DND-41 (cell line): ENCODE measurements around the gene KCNG1.

Source experiments
- ATAC-seq: fragments of 200-7000 bp; cut with Tn5 transposase; 3 replicates; pipeline ENCODE4 v1.9.1; 2021; ENCODE audit warnings: low read depth; ENCODE audit not compliant: insufficient read depth
- DNase-seq: peaks from one replicate; pipeline ENCODE4 v3.0.0-alpha.2; 2020
- H2AFZ ChIP-seq: 2 replicates; pipeline ENCODE4 v1.6.0; 2012; ENCODE audit warnings: low read depth, low read length
- H3K27ac ChIP-seq: 2 replicates; pipeline ENCODE4 v1.5.1; 2012; ENCODE audit warnings: low read length, inconsistent platforms
- H3K27me3 ChIP-seq: fragments of 200-600 bp; sonication (generic); 2 replicates; pipeline ENCODE4 v1.6.0; 2012; ENCODE audit warnings: low read length, mild to moderate bottlenecking, inconsistent platforms; ENCODE audit not compliant: insufficient read depth, poor library complexity
- H3K36me3 ChIP-seq: 2 replicates; pipeline ENCODE4 v1.5.1; 2012; ENCODE audit warnings: low read length, inconsistent platforms; ENCODE audit not compliant: insufficient read depth
- H3K4me1 ChIP-seq: 2 replicates; pipeline ENCODE4 v1.5.1; 2012; ENCODE audit warnings: mild to moderate bottlenecking, low read length; ENCODE audit not compliant: insufficient read depth
- H3K4me2 ChIP-seq: 2 replicates; pipeline ENCODE4 v1.6.0; 2012; ENCODE audit warnings: mild to moderate bottlenecking, moderate library complexity, low read length, inconsistent platforms; ENCODE audit not compliant: insufficient read depth
- H3K4me3 ChIP-seq, 2 experiments: fragments of 200-600 bp in 1 of 2; shearing (Covaris generic) in 1 of 2; 2 replicates each; pipeline ENCODE4 v1.5.1; 2012 to 2016; ENCODE audit warnings: inconsistent platforms in 2 of 2, low read length in 2 of 2, mild to moderate bottlenecking in 2 of 2, low read depth in 1 of 2, moderate library complexity in 1 of 2
- H3K79me2 ChIP-seq: 2 replicates; pipeline ENCODE4 v1.6.0; 2012; ENCODE audit warnings: low read length, inconsistent platforms; ENCODE audit not compliant: insufficient read depth
- H3K9ac ChIP-seq: 2 replicates; pipeline ENCODE4 v1.6.0; 2012; ENCODE audit warnings: low read depth, mild to moderate bottlenecking, inconsistent platforms, low read length, moderate library complexity
- H3K9me3 ChIP-seq: 2 replicates; pipeline ENCODE4 v1.5.1; 2012; ENCODE audit warnings: low read length, moderate library complexity, mild to moderate bottlenecking, inconsistent platforms; ENCODE audit not compliant: insufficient read depth, severe bottlenecking
- H4K20me1 ChIP-seq: 2 replicates; pipeline ENCODE4 v1.6.0; 2012; ENCODE audit warnings: low read length; ENCODE audit not compliant: insufficient read depth
- EZH2 ChIP-seq: IDR thresholded peaks from 3 replicates; pipeline ENCODE4 v1.6.1; 2012; ENCODE audit warnings: borderline replicate concordance, low read depth, mild to moderate bottlenecking, moderate library complexity, low read length, inconsistent platforms; ENCODE audit not compliant: severe bottlenecking
- TF ChIP-seq, protein P1 (sequence below): IDR thresholded peaks from 2 replicates; pipeline ENCODE4 v1.5.1; 2012; ENCODE audit warnings: borderline replicate concordance, low read length, moderate library complexity, mild to moderate bottlenecking; ENCODE audit not compliant: poor library complexity, severe bottlenecking; ENCODE audit errors: extremely low read depth

The KCNG1 gene

DNA sequence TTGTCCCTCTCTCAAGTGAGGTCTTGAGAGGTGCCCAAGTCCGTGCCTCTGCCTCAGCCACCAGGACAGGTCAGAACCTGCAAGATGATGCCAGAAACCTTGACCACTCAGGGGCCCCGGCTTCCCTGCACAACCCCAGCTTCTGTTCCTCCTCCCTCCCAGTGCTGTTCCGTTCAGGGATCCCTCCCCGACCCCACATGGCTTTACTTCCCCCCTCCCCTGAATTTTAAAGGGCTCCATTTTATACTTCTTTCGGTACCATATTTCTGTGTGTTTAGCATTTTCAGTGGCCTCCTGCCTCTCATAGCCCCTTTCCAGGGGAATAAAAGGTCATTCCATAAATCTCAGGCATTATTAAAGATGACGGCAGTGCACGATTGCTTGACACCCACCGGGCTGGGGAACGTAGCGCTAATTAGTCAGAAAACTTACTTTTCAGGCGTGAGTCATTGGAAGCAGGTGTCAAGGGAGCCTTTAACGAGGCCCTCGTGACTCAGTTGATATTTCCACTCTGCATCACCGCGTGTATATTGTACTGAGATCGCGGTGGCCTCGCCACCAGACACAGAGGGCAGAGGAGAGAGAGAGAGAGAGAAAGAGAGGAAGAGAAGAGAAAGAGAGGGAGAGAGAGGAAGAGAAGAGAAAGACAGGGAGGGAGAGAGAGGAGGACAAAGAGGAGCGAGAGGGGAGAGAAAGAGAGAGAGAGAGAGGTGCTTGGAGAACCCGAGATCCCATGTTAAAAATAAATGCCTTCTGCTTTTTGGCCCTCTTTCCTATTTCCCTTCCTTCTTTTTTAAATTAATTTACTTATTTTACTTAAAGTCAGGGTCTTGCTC is 21.3 kb downstream of the KCNG1 start:
- ATAC-seq (no peak), DNase-seq (no peak)
- Histone ChIP-seq H3K79me2 (no peaks in the 10 kb centered on the region), H3K4me3 (no peak overlapping the region), H3K4me1 (no peaks in the 10 kb centered on the region), H4K20me1 (peaks cover 8% of the 10 kb centered on the region; the same call in 1 of the 2 replicates), H3K9me3 (no peaks in the 10 kb centered on the region), H2AFZ (no peak overlapping the region), H3K27ac (no peak overlapping the region), H3K4me2 (no peak overlapping the region), H3K36me3 (no peaks in the 10 kb centered on the region), H3K9ac (no peak overlapping the region), H3K27me3 (peaks cover 56% of the 10 kb centered on the region)
- TF ChIP-seq EZH2: no peak
- TF ChIP-seq, protein P1, sequence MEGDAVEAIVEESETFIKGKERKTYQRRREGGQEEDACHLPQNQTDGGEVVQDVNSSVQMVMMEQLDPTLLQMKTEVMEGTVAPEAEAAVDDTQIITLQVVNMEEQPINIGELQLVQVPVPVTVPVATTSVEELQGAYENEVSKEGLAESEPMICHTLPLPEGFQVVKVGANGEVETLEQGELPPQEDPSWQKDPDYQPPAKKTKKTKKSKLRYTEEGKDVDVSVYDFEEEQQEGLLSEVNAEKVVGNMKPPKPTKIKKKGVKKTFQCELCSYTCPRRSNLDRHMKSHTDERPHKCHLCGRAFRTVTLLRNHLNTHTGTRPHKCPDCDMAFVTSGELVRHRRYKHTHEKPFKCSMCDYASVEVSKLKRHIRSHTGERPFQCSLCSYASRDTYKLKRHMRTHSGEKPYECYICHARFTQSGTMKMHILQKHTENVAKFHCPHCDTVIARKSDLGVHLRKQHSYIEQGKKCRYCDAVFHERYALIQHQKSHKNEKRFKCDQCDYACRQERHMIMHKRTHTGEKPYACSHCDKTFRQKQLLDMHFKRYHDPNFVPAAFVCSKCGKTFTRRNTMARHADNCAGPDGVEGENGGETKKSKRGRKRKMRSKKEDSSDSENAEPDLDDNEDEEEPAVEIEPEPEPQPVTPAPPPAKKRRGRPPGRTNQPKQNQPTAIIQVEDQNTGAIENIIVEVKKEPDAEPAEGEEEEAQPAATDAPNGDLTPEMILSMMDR: no peak

DNA sequence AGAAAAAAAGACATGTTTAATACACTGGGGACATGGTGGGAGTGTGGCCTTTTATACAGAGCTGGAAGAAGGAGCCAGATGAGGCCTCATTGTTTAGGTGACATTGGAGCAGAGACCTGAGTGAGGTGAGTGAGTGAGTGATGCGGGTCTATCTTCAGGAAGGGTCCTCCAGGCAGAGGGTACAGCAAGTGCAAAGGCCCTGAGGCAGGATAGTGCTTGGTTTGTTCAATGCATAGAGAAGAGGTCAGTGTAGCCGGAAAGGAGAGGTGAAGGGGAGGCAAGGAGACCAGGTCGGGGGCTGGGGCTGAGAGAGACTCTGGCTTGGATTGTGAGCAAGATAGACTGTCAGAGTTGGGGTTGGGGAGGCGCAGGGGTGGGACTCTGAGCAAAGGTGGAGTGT is 23.6 kb downstream of the KCNG1 start:
- DNase-seq: no peak
- ATAC-seq: no peak

DNA sequence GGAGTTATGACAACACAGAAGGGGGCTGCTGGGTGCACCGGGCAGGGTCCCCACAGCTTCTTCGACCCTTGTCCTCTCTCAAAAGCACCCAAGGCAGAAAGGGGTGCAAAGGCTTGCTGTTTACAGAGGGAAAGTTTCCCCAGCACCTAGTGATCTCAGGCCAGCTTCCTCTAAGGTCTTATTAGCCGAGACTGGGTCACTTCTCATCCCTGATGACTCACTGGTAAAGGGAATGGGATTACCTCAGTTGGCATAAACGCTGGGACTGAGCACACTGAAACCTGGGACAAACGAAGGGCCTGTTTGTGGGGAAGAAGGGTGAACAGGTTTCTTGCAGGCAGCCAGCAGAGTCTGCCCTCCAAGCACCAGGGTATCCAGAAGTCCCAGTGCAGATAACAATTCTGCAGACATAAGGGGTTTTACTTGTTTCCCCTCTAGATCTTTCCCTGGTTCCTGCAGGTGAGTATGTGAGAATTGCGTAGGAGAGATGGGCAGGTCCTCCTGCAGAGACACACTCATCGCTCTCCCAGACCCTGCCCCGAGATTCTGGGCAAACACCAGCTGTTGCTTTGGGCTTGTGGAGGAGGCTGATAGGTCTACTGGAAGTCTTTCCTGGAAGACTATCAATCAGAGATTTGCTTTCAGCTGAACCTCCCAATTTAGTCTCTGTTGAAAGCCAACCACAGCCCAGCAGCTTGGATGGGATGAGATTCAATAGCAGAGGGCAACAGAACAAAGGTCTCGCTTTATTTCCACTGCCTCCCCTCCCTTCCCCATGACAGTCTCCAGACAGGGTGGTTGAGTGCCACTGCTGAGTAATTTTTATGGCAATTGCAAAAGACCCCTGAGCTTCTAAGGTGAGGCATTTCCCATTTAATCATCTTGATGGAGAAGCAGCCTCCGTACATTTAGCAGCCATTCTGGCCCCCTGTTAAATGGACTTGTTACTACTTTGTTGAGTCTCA is 25.7 kb downstream of the KCNG1 start:
- H3K27me3 ChIP-seq: peaks cover 43% of the 10 kb centered on the region
- H3K9ac ChIP-seq: no peak overlapping the region
- ATAC-seq: no peak
- H3K79me2 ChIP-seq: no peaks in the 10 kb centered on the region
- no peaks in the 10 kb centered on the region for H3K36me3 ChIP-seq
- TF ChIP-seq, protein P1: no peak
- H3K4me3 ChIP-seq: no peak overlapping the region
- H3K4me1 ChIP-seq: no peaks in the 10 kb centered on the region
- peaks cover 5% of the 10 kb centered on the region; the same call in 1 of the 2 replicates for H4K20me1 ChIP-seq
- no peak overlapping the region for H2AFZ ChIP-seq
- no peak for DNase-seq
- no peaks in the 10 kb centered on the region for H3K9me3 ChIP-seq
- no peak overlapping the region for H3K27ac ChIP-seq
- no peak overlapping the region for H3K4me2 ChIP-seq

More for the DNA sequence above, 23.6 kb downstream of the KCNG1 start:
- H3K79me2 ChIP-seq: no peaks in the 10 kb centered on the region
- H3K36me3 ChIP-seq: no peaks in the 10 kb centered on the region
- no peaks in the 10 kb centered on the region for H3K9me3 ChIP-seq
- H3K27me3 ChIP-seq: peaks cover 56% of the 10 kb centered on the region
- no peak overlapping the region for H3K4me2 ChIP-seq
- no peak overlapping the region for H3K4me3 ChIP-seq
- H3K4me1 ChIP-seq: no peaks in the 10 kb centered on the region
- H3K27ac ChIP-seq: no peak overlapping the region
- no peak overlapping the region for H3K9ac ChIP-seq
- H2AFZ ChIP-seq: no peak overlapping the region
- peaks cover 8% of the 10 kb centered on the region; the same call in 1 of the 2 replicates for H4K20me1 ChIP-seq
- TF ChIP-seq EZH2: no peak
- TF ChIP-seq, protein P1: no peak
